Hematopoietic multipotent progenitor cell treated with erythropoietin and hydrocortisone succinate and interleukin-3 and kit ligand, for 8 days (in vitro differentiated cells): ENCODE results near the gene NOP56.

Experiments
- DNase-seq: peaks from one replicate; pipeline ENCODE4 v3.0.0-alpha.2; 2015

The NOP56 gene

GRCh38 chr20:2706688-2707352, 54.4 kb downstream of the NOP56 start:
- no peak for DNase-seq

- DNase-seq, result no peak
These were observed 55.1 kb downstream of the NOP56 start for GRCh38 chr20:2707353-2708072.
